ENCODE measurements around the gene ICE2. TPM values are rescaled to one million over a fixed set of nuclear protein-coding genes. Genes with fewer than 3 reads are reported as not detected.

The ICE2 gene
- total RNA-seq, 1 donor from 2014 or later = 25.0 TPM

GRCh38 chr15:60423537-60423936, 55.4 kb downstream of the ICE2 start:
- Histone ChIP-seq H3K27ac (no peak overlapping the region), H3K9me3 (no peaks in the 10 kb centered on the region), H3K4me3 (no peak overlapping the region), H3K4me1 (peaks cover 20% of the 10 kb centered on the region), H3K27me3 (no peaks in the 10 kb centered on the region), H3K36me3 (no peaks in the 10 kb centered on the region)
- intact Hi-C loops (cut with DNase I) = no loop called here
- no peak for TF ChIP-seq POLR2AphosphoS5 (IDR thresholded peaks at IDR 0.05; ENCODE audit: insufficient read depth in 1 of 2, low read depth in 1 of 2)
- TF ChIP-seq CTCF (IDR thresholded peaks at IDR 0.05) = no peak
- no peak for TF ChIP-seq POLR2A (IDR thresholded peaks at IDR 0.05)
- DNase-seq (ENCODE audit: extremely low spot score in 2 of 2) = no peak

GRCh38 chr15:60421544-60421943, 57.4 kb downstream of the ICE2 start:
- no peak overlapping the region for H3K4me3 ChIP-seq
- intact Hi-C loops (cut with DNase I) = no loop called here
- peaks cover 10% of the 10 kb centered on the region for H3K4me1 ChIP-seq
- no peak overlapping the region for H3K27ac ChIP-seq
- TF ChIP-seq POLR2A (IDR thresholded peaks at IDR 0.05) (no peak), POLR2AphosphoS5 (IDR thresholded peaks at IDR 0.05; ENCODE audit: insufficient read depth in 1 of 2, low read depth in 1 of 2) (no peak), CTCF (IDR thresholded peaks at IDR 0.05) (no peak)
- H3K36me3 ChIP-seq = no peaks in the 10 kb centered on the region
- no peaks in the 10 kb centered on the region for H3K9me3 ChIP-seq
- no peak for DNase-seq (ENCODE audit: extremely low spot score in 2 of 2)
- H3K27me3 ChIP-seq = no peaks in the 10 kb centered on the region

- TF ChIP-seq POLR2AphosphoS5 (IDR thresholded peaks at IDR 0.05; ENCODE audit: insufficient read depth in 1 of 2, low read depth in 1 of 2) (no peak), POLR2A (IDR thresholded peaks at IDR 0.05) (no peak), CTCF (IDR thresholded peaks at IDR 0.05) (no peak)
- H3K4me1 ChIP-seq = peaks cover 5% of the 10 kb centered on the region
- no peak overlapping the region for H3K4me3 ChIP-seq
- intact Hi-C loops (cut with DNase I) = no loop called here
- H3K36me3 ChIP-seq = no peaks in the 10 kb centered on the region
- no peak overlapping the region for H3K27ac ChIP-seq
- H3K27me3 ChIP-seq = no peaks in the 10 kb centered on the region
- no peaks in the 10 kb centered on the region for H3K9me3 ChIP-seq
- no peak for DNase-seq (ENCODE audit: extremely low spot score in 2 of 2)
These were observed 58.7 kb downstream of the ICE2 start for GRCh38 chr15:60420203-60420716.

GRCh38 chr15:60419753-60420152, 59.2 kb downstream of the ICE2 start:
- Histone ChIP-seq H3K4me1 (peaks cover 5% of the 10 kb centered on the region), H3K4me3 (no peak overlapping the region), H3K36me3 (no peaks in the 10 kb centered on the region), H3K9me3 (no peaks in the 10 kb centered on the region), H3K27ac (no peak overlapping the region), H3K27me3 (no peaks in the 10 kb centered on the region)
- TF ChIP-seq POLR2AphosphoS5 (IDR thresholded peaks at IDR 0.05; ENCODE audit: insufficient read depth in 1 of 2, low read depth in 1 of 2) (no peak), POLR2A (IDR thresholded peaks at IDR 0.05) (no peak), CTCF (IDR thresholded peaks at IDR 0.05) (no peak)
- DNase-seq (ENCODE audit: extremely low spot score in 2 of 2) = no peak
- intact Hi-C loops (cut with DNase I) = no loop called here

- no peaks in the 10 kb centered on the region for H3K36me3 ChIP-seq
- no peaks in the 10 kb centered on the region for H3K9me3 ChIP-seq
- intact Hi-C loops (cut with DNase I) = no loop called here
- H3K27ac ChIP-seq = no peak overlapping the region
- no peak overlapping the region for H3K4me3 ChIP-seq
- no peaks in the 10 kb centered on the region for H3K27me3 ChIP-seq
- TF ChIP-seq CTCF (IDR thresholded peaks at IDR 0.05) = no peak
- no peak for TF ChIP-seq POLR2A (IDR thresholded peaks at IDR 0.05)
- DNase-seq (ENCODE audit: extremely low spot score in 2 of 2) = no peak
- H3K4me1 ChIP-seq = peaks cover 20% of the 10 kb centered on the region
These were observed 60.8 kb downstream of the ICE2 start for GRCh38 chr15:60418096-60418495.
